NCI-H1694 treated with DMSO at 0.1 percent for 48 hours (cell line): ENCODE data around the gene UBA52.
"Not testable (repeated sequence)": the region's sequence is repeated elsewhere in the genome, so short reads cannot be mapped to it uniquely, and the experiment has no call there.

Experiments used
- DNase-seq: peaks from one replicate; lab custom pipeline; 2025; lab: John Stamatoyannopoulos, UW

The UBA52 gene

DNA sequence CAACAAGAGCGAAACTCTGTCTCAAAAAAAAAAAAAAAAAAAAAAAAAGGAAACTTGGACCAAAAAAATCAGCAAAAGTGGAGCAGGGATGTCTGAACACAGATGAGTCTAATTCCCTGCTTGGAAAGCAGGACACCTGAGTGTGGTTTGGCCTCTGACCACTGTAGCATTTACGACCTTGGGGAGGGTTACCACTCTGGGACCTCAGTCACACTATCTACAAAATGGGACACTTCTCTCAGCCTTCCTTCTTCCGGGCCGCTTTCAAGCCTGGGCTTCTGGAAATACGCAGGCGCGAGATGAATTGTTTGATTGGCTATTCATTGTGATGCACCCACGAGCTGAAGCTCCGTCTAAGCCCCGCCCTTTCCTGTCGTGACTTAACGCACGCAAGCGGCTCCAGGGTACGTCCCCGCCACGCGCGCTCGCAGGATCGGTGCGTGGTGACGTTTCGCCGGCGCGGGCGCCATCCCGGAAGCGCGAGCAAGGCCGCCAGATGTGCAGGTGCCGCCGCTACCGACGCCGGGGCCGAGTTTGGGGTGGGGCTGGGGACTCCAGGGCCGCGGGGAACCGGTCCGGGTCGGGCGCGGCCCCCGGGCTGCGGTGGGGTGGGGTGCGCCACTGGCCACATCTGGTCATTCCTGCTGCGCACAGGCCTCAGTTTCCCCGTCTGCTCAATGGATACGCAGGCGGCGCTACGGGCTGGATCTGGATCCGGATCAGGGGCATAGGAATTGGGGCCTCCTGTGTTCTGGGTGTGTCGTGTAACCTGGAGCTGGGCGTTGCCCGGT lies 14.1 kb upstream of the UBA52 start, which contains the start of gene KXD1:
TSS of gene KXD1 (plus strand) at position 460 of the 791 bp plus-strand sequence. CDS start 4,187 bp downstream, outside the sequence.
- DNase-seq: peak; percentile 97

DNA sequence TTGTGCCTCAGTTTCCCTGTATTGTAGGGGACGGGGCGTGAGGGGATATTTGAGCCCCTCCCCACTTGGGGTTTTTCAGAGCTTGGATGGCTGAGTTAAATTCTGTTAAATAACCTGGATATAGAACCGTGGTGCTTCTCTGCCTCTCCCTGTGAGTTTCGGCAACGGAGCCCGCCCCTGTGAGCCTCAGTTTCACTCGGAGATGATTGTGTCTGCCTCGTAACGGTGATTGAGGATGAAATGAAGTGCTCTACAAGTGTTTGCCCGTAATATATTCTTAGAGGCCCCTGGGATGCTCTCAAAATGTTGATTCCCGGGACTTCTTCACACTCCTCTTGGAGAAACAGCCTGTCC lies 13.5 kb upstream of the UBA52 start:
- no peak for DNase-seq

DNA sequence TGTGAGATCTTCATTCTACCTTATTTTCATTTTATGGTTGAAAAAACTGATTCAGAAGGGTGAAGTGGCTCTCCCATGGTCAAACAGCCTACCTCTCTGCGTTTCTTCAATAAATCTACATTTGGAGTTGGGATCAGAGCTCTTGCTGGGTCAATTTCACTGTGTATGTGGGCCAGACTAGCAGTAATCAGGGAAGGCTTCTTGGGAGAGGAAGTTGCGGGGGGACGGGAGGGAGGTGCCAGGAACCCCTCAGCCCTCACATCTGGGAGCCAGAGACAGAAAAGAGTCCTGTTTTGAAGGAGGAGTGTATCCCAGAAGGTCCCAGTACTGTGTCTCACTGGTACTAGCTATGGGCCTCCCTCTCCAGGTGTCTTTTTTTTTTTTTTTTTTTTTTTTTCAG lies 13.1 kb upstream of the UBA52 start:
- DNase-seq: no peak

DNA sequence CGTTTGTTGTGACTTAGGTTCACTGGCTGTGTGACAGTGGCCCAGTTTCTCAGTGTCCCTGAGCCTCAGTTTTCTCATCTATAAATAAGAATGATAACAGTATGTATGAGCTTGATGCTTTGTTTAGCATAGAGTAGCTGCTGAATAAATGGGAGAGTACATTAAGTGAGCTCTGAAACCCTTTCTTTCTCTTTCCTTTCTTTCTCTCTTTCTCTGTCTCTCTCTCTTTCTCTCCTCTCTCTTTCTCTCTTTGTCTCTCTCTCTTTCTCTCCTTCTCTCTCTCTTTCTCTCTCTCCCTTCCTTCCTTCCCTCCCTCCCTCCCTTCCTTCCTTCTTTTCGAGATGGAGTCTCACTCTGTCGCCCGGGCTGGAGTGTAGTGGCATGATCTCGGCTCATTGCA lies 12.0 kb upstream of the UBA52 start:
- no peak for DNase-seq

DNA sequence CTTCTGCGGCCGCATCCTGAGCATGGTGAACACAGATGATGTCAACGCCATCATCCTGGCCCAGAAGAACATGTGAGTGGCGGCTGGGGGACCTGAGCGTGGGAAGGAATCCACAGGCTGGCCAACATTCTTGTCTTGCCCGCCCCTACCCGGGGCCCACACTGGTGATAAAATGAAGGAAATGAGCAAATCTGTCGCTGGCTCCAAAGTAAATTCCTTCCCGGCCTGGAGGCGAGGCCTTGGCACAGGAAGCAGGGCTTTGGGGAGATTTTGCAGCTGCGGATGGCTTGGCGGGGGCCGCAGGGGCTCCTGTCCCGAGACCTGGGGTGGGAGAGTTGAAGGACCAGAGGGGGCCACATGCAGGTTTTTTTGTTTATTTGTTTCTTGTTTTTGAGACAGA lies 9.6 kb upstream of the UBA52 start:
- no peak for DNase-seq

DNA sequence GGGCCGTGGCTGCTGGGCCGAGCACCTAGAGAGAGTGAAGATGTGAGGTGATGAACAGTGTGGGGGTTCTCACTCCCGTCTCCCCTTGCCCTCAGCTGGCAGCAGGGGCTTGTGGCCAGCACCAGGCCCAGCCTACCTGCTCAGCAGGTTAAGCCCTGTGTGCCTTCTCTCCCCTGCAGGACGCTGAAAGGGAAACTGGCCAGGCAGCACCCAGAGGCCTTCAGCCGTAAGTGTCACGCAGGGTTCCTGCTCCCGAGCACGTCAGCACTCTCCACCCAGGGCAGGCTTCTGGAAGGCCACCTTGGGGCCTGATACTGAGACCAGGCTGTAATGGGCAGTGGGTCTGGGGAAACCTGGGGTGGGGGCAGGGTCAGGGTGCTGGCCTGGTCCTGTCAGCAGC lies 4.7 kb upstream of the UBA52 start:
- no peak for DNase-seq

DNA sequence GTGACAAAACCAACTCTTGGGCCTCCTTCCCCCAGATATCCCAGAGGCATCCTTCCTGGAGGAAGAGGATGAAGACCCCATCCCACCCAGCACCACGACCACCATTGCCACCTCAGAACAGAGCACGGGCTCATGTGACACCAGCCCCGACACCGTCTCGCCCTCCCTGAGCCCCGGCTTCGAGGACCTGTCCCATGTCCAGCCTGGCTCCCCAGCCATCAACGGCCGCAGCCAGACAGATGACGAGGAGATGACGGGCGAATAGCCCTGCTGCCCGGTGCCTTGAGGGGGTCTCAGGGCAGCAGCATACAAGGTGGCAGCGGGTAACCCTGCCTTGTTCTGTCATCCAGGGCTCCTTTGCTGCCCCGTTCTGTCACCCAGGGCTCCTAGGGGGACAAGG lies 3.3 kb upstream of the UBA52 start:
- DNase-seq: no peak

DNA sequence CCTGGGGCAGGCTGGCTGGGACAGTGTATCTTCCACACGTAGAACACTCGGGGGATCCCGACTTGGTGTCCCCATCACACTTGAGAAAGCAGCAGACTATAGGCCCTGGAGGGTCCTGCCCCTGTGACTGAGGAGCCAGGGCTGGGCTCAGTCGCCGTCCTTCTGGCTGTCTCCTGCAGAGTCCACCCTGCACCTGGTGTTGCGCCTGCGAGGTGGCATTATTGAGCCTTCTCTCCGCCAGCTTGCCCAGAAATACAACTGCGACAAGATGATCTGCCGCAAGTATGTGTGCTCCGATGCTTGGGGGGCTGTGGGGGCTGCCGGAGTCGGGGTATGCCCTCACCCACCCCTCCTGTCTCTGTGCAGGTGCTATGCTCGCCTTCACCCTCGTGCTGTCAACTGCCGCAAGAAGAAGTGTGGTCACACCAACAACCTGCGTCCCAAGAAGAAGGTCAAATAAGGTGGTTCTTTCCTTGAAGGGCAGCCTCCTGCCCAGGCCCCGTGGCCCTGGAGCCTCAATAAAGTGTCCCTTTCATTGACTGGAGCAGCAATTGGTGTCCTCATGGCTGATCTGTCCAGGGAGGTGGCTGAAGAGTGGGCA lies 3.1 kb downstream of the UBA52 start:
- DNase-seq: no peak

DNA sequence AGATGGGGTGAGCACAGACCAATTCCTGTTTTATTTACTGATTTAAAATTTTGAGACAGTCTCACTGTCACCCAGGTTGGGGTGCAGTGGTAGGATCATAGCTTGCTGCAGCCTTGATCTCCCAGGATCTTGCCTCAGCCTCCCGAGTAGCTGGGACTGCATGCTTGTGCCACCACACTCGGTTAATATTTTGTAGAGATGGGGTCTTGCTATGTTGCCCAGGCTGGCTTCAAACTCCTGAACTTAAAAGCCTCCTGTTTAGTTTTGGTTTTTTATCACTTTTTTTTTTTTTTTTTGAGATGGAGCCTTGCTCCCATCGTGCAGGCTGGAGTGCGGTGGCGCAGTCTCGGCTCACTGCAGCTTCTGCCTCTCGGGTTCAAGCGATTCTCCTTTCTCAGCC lies 4.7 kb downstream of the UBA52 start:
- no peak for DNase-seq

DNA sequence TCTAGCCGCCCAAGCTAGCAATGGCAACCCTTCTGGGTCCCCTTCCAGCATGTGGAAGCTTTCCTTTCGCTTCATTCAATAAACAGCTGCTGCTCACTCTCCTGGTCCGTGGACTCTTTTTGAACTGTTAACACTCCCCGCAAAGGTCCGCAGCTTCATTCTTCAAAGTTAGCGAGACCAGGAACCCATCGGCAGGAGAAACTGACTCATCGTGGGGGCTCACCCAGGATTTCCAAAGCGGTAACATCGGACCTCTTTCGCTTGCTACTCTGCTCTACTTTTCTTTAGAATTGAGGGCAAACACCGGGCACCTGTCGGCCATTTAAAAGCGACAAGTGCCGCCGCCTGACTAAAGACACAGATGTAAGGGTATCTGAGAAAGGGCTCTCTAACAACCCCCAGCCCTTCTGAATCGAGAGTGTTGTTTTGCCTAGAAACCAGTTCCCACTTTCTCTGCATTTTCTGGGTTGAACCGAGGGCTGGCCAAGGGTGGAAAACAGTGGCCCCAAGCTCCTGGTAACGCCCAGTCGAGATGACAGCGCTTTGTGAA lies 5.8 kb downstream of the UBA52 start:
- DNase-seq: no peak

DNA sequence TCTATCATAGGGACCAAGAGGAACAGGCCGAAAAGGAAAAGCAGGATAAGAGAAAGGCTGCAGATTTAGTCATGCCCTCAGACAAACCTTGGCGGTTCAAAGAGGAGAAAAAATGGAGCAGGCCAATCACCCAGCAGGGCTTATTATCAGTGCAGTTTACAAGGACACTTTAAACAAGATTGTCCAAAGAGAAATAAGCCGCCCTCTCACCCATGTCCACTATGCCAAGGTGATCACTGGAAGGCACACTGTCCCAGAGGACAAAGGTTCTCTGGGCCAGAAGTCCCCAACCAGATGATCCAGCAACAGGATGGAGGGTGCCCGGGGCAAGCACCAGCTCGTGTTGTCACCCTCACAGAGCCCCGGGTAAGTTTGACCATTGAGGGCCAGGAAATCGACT lies 8.7 kb downstream of the UBA52 start:
- no peak for DNase-seq

DNA sequence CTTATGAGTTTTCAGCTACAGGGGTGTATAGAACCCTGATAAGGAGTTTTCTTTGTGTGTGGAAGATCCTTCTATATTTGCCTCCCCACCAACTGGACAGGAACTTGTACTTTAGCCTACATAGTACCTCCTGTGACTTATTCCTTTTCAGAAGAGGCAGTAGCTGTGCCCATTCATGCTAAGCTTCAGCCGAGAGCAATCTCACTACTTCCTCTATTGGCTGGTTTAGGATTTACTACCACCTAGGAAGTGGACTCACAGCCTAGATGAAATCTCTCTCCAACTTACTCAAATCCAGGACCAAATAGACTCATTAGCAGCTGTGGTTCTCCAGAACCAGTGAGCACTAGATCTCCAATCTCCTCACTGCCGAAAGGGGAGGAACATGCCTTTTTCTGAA lies 14.6 kb downstream of the UBA52 start:
- no peak for DNase-seq

DNA sequence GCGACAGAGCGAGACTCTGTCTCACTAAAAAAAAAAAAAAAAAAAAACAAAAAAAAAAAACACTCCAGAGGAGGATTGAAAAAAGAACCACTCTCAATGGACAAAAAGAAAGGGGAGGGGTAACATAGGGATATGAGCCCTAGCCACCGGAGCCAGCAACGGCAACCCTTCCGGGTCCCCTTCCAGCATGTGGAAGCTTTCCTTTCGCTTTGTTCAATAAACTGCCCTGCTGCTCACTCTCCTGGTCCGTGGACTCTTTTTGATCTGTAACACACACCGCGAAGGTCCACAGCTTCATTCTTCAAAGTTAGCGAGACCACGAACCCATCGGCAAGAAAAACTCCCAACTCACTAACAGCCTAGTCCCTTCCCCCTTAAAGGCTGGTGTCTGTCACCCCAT lies 15.9 kb downstream of the UBA52 start:
- DNase-seq: no peak

DNA sequence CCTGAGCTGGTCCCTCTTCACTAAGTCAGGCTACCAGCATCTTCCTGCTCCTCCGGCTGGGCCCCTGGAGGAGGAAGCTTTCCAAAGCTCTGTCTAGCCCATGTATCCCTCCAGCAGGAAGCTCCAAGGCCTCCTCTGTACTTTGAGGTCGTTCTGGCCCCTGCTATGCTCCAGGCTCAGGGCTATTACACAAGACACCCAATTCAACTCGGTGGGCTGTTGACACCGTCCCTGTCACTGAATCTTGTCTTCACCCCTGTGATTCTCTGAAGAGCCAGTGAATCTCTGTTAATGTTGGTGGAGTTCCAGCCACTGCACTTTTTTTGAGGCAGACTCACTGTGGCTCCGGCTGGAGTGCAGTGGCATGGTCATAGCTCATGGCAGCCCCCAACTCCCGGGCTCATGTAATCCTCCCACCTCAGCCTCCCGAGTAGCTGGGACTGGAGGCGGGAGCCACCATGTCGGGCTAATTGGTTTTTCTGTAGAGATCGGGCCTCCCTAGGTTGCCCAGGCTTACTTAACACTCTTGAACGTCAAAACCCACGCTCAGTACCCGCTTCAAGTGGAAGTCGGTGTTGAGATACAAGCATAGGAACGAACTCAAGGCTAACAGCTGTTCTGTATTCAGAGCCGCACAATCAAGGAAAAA lies 16.4 kb downstream of the UBA52 start:
- no peak for DNase-seq

DNA sequence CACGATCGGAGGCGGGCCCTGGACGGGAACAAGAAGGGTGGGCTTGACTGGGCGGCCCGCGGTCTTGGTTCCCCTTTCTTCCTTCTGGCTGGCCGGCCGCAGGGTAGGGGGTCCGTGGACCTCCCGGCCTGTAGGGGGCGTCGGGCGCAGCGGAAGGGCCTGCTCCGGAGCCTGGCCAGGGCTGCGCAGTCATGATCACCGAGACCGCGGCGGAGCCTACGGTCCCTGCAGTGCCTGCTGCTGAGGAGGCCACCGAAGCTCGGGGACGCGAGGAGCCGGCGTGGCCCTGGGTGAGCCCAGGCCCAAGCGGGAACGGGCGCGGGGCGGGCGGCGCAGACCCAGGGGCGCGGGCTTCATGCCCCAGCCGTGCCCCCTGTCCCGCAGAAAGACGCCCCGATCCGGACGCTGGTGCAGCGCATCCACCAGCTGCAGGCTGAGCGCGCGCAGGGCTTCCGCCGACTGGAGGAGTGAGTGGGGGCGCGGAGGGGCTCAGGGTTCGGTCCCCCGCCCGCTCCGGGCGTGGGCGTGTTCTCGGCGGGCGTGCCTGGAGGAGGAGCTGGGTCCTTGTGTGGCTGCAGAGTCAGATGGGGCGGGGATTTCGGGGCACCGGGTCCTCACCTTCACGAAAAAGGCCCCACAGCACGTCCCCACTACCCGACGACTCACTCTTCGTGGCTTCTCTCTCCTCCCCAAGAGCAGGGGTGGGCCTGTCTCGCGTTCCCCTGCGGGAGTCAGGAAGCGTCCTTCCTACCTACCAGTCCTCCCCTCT lies 17.1 kb downstream of the UBA52 start, which contains the start of gene REX1BD:
TSS of gene REX1BD (plus strand) at position 188 of the 769 bp plus-strand sequence. CDS start at position 192, 4 bp downstream.
- DNase-seq: peak; percentile 78

DNA sequence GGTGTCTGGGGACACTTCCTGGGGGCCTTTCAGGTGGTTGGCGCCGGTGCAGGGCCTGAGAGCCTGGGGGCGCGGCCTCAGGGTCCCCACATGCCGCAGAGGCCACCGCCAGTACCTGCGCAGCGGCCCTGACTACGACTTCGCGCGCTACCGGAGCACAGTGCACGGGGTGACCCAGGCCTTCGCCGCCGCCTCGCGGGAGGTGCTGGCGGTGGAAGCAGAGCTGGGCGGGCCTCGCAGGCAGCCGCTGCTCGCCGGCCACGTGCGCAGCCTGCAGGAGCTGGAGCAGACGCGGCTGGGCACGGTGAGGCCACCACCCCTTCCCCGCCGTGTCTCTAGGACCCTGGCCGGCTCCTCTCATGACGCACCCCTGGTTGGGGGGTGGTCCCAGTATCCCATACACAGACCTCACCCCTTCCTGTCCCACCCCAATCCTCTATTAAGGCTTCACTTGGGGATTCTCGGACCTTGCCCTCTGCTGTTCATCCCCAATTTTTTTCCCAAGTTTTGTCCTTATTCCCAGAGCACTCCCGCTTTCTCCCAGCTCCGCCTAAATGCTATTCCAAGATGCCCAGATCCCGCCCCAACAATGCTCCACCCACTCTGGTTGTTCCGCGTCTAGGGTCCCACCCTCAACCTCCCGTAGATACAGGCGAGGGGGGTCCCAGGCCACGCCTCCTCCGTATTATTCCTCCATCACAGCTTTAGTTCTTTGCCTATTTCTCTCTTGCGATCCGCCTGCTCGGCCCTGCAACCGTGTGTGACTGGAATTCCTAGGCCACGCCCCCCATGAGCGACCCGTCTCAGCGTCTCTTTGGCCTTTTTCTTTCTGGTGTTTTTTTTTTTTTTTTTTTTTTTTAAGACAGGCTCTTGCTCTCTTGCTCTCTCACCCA lies 18.0 kb downstream of the UBA52 start:
- DNase-seq: peak; percentile 93

DNA sequence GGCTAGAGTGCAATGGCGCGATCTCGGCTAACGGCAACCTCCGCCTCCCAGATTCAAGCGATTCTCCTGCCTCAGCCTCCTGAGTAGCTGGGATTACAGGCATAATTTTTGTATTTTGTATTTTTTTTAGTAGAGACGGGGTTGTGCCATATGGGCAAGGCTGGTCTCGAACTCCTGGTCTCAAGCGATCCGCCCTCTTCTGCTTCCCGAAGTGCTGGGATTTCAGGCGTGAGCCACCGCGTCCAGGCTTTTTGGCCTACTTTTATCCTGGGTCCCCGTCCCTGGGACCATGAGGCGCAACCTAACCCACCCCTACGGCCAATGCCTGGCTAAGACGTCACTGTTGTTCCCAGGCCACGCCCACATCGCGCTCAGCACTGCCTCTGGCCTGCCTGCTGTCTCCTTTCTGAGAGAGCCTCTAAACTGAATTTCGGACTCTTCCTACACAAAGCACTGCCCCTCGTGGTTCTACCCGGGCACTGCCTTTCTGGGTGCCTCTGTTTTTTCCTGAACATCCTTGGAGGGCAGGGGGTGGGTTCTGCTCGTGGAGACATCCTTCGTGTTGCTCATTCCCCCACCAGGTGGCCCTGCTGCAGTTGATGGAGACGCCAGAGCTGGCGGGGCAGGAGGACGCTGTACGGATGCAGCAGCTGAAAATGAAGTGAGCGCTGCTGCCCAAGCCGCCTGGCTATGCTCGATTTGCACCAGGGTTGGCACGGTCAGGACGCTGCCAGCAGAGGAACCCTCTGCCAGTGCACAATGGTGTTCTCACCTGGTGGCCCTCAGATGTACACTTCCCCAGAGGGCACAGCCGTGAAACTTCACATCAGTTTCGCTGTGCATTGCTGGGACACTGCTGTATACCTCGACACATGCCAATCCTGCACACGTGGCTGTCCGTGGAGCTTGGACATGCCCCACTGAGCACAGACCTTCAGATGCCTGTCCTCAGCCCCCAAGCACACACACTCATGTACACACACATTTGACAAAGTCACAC lies 18.9 kb downstream of the UBA52 start:
- DNase-seq: peak; percentile 99

DNA sequence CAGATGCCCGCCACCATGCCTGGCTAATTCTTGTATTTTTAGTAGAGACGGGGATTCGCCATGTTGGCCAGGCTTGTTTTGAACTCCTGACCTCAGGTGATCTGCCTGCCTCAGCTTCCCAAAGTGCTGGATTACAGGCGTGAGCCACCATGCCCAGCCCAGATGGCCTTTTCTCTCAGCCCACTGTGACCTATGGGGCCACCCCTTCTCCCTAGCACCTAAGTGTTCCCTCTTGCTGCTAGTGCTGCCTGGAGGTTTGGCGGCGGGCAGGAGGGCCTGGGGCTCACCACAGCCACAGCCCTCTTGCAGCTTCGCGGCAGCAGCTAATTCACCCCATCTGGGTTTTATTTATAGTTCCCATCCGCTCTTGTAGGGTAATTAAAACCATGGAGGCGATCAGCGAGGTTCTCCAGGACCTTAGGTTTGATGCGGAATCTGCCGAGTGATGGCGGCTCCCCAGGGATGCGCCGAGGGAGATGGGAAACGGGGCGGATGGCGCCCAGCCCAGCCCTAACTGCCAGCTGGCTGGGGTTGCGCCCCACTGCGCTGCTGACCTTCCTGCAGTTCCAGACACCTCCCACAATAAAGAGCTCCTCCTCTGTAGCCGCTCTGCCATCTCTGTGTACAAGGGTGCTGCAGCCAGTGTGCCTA lies 20.2 kb downstream of the UBA52 start:
- DNase-seq: peak; percentile 28

DNA sequence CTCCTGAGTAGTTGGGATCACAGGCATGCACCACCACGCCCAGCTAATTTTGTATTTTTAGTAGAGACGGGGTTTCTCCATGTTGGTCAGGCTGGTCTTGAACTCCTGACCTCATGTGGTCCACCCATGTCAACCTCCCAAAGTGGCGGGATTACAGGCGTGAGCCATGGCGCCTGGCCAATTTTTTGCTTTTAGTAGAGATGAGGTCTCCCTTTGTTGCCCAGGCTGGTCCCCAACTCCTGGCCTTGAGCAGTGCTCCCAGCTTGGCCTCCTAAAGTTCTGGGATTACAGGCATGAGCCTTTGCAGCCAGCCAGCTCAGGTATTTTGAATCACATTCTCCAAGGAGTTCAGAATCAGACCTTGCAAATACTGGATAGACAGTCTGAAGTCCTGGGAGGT lies 21.1 kb downstream of the UBA52 start:
- not testable (repeated sequence) for DNase-seq
